ENCODE measurements around the gene POLK. TPM values are rescaled to one million over a fixed set of nuclear protein-coding genes. Genes with fewer than 3 reads are reported as not detected.

Gene POLK
- total and polyA plus RNA-seq, 2 of the 13 experiments (the other 11 are each of a cell fraction or from before 2014, with no cell fraction given) = 8.6 to 11.7 TPM

DNA sequence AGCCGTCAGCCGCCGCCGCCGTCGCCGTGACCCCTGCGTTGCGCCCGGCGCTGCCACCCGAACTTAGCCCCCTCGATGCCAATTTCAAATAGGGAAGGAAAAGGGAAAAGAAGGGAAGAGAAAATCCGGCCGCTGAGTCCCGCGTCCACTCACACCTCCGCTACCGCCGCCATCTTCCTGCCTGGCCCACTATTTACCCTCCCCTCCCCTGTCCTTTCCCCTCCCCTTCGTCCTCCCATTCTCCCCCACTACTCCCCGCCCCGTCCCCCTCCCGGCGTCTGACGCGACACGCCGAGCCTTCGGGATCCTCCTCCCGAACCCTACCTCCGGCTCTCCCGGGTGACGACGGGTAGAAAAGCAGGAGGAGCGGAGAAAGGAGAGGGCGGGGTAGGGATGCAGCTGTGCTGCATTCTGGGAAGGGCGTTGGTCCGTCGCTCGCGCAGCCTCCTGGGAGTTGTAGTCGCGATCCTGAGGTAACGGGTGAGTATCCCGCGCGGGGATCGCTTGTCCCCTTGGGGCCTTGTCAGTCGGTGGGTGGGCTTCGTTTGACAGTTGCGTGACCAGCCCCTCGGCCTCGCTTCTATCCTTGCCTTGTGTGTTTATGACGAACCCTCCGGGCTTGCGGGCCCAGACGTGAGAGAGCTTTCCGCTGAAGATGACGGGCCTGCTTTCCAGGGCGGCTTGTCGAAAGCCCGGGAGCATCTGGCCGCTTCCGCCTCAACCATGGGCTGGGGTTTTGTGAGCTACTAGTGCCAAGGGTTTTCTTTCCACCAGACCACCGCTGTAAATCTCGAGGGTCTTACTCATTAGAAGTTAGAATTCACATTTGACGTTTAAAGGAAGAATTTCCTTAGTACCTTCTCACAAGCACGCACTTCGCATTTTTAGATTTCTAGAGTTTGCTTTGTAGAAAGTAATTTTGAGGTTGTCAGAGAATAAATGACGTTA is at the start of gene POLK, which contains the start of gene CERT1 (continued):
- TF ChIP-seq ZNF484 (CRISPR knock-in tag; IDR thresholded peaks at IDR 0.05; ENCODE audit: borderline replicate concordance, low read depth) (0 out of 2 replicates have a peak, but pooled peaks have one; percentile 57), ZNF569 (CRISPR knock-in tag; IDR thresholded peaks at IDR 0.05; ENCODE audit: borderline replicate concordance) (no peak), BATF2 (CRISPR knock-in tag; IDR thresholded peaks at IDR 0.05) (no peak; the same call in 1 of the 2 replicates), ZNF878 (CRISPR knock-in tag; IDR thresholded peaks at IDR 0.05) (no peak), TCF7 (IDR thresholded peaks at IDR 0.05; ENCODE audit: low read depth) (0 out of 2 replicates have a peak, but pooled peaks have one; percentile 11), ZFP36L2 (CRISPR knock-in tag; IDR thresholded peaks at IDR 0.05) (0 out of 2 replicates have a peak, but pooled peaks have one; percentile 36), SAP130 (CRISPR knock-in tag; IDR thresholded peaks at IDR 0.05; ENCODE audit: low read depth) (peak; percentile 74), MAF1 (CRISPR knock-in tag; IDR thresholded peaks at IDR 0.05; ENCODE audit: borderline replicate concordance) (no peak), ZNF549 (CRISPR knock-in tag; IDR thresholded peaks at IDR 0.05) (no peak), HNRNPL (IDR thresholded peaks at IDR 0.05; ENCODE audit: low read depth, low read length) (no peak), ZNF550 (CRISPR knock-in tag; IDR thresholded peaks at IDR 0.05; ENCODE audit: borderline replicate concordance) (0 out of 2 replicates have a peak, but pooled peaks have one; percentile 1), DR1 (CRISPR knock-in tag; IDR thresholded peaks at IDR 0.05) (no peak; the same call in 1 of the 2 replicates), ZEB1 (IDR thresholded peaks at IDR 0.05; ENCODE audit: insufficient replicate concordance, low read depth) (peak; percentile 21), GTF3A (CRISPR knock-in tag; conservative IDR thresholded peaks at IDR 0.05) (no peak), TMF1 (CRISPR knock-in tag; IDR thresholded peaks at IDR 0.05; ENCODE audit: low read depth) (no peak), TOPORS (CRISPR knock-in tag; IDR thresholded peaks at IDR 0.05) (no peak), HDAC6 (IDR thresholded peaks at IDR 0.05; ENCODE audit: low read depth, low read length) (no peak), NFIB (CRISPR knock-in tag; IDR thresholded peaks at IDR 0.05; ENCODE audit: borderline replicate concordance) (no peak), NPAS2 (CRISPR knock-in tag; IDR thresholded peaks at IDR 0.05; ENCODE audit: borderline replicate concordance) (no peak), ZNF547 (CRISPR knock-in tag; IDR thresholded peaks at IDR 0.05) (no peak; the same call in 1 of the 2 replicates), SP5 (CRISPR knock-in tag; IDR thresholded peaks at IDR 0.05; ENCODE audit: borderline replicate concordance, low read depth) (peak; percentile 67; the same call in 1 of the 2 replicates), PHF21A (CRISPR knock-in tag; IDR thresholded peaks at IDR 0.05) (peak; percentile 63; the same call in 1 of the 2 replicates), TBX3 (IDR thresholded peaks at IDR 0.05; ENCODE audit: borderline replicate concordance) (peak; percentile 29; the same call in 1 of the 2 replicates), ZBTB7B (CRISPR knock-in tag; IDR thresholded peaks at IDR 0.05) (peak; percentile 65), FIP1L1 (IDR thresholded peaks at IDR 0.05; ENCODE audit: borderline replicate concordance, insufficient read depth, low read depth, low read length) (no peak)
- TF ChIP-seq, protein P1, sequence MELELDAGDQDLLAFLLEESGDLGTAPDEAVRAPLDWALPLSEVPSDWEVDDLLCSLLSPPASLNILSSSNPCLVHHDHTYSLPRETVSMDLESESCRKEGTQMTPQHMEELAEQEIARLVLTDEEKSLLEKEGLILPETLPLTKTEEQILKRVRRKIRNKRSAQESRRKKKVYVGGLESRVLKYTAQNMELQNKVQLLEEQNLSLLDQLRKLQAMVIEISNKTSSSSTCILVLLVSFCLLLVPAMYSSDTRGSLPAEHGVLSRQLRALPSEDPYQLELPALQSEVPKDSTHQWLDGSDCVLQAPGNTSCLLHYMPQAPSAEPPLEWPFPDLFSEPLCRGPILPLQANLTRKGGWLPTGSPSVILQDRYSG (CRISPR knock-in tag; IDR thresholded peaks at IDR 0.05) = no peak
- TF ChIP-seq, protein P2, sequence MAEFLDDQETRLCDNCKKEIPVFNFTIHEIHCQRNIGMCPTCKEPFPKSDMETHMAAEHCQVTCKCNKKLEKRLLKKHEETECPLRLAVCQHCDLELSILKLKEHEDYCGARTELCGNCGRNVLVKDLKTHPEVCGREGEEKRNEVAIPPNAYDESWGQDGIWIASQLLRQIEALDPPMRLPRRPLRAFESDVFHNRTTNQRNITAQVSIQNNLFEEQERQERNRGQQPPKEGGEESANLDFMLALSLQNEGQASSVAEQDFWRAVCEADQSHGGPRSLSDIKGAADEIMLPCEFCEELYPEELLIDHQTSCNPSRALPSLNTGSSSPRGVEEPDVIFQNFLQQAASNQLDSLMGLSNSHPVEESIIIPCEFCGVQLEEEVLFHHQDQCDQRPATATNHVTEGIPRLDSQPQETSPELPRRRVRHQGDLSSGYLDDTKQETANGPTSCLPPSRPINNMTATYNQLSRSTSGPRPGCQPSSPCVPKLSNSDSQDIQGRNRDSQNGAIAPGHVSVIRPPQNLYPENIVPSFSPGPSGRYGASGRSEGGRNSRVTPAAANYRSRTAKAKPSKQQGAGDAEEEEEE (CRISPR knock-in tag; IDR thresholded peaks at IDR 0.05; ENCODE audit: borderline replicate concordance) = no peak
